Hematopoietic multipotent progenitor cell treated with erythropoietin and hydrocortisone succinate and interleukin-3 and kit ligand, for 15 days (in vitro differentiated cells): ENCODE measurements around the gene ARHGAP32.
A peak's percentile ranks its signal among the peaks of the same experiment; 100 is the strongest.
"Not testable (repeated sequence)": the region's sequence is repeated elsewhere in the genome, so short reads cannot be mapped to it uniquely, and the experiment has no call there.

Experiments used
- DNase-seq: peaks from one replicate; pipeline ENCODE4 v3.0.0-alpha.2; 2015; ENCODE audit warnings: low spot score

ARHGAP32 gene

GRCh38 chr11:129021295-129021694 is 170.8 kb downstream of the ARHGAP32 start:
- DNase-seq: no peak

GRCh38 chr11:129018991-129019390 is 173.1 kb downstream of the ARHGAP32 start:
- DNase-seq: no peak

GRCh38 chr11:129018126-129018525 is 174.0 kb downstream of the ARHGAP32 start:
- no peak for DNase-seq

GRCh38 chr11:129013737-129014475 is 178.2 kb downstream of the ARHGAP32 start:
- no peak for DNase-seq

- no peak for DNase-seq
Measured at GRCh38 chr11:129012880-129013279, 179.2 kb downstream of the ARHGAP32 start.

GRCh38 chr11:129006161-129006560 is 186.0 kb downstream of the ARHGAP32 start:
- DNase-seq: no peak

GRCh38 chr11:128999165-128999564 is 193.0 kb downstream of the ARHGAP32 start:
- DNase-seq: not testable (repeated sequence)

- DNase-seq: no peak
Measured at GRCh38 chr11:128988242-128988970, 203.7 kb downstream of the ARHGAP32 start.

- no peak for DNase-seq
Measured at GRCh38 chr11:128985880-128986279, 206.2 kb downstream of the ARHGAP32 start.

GRCh38 chr11:128983023-128983422 is 209.1 kb downstream of the ARHGAP32 start:
- no peak for DNase-seq

- no peak for DNase-seq
Measured at GRCh38 chr11:128981254-128981653, 210.9 kb downstream of the ARHGAP32 start.

GRCh38 chr11:128970598-128971190 is 221.4 kb downstream of the ARHGAP32 start:
- DNase-seq: no peak

GRCh38 chr11:128968916-128969315 is 223.2 kb downstream of the ARHGAP32 start:
- no peak for DNase-seq

- no peak for DNase-seq
Measured at GRCh38 chr11:128967578-128967977, 224.5 kb downstream of the ARHGAP32 start.

- no peak for DNase-seq
Measured at GRCh38 chr11:128965485-128965884, 226.6 kb downstream of the ARHGAP32 start.

- DNase-seq: no peak
Measured at GRCh38 chr11:128964463-128964930, 227.6 kb downstream of the ARHGAP32 start.

- no peak for DNase-seq
Measured at GRCh38 chr11:128963744-128964325, 228.3 kb downstream of the ARHGAP32 start.

GRCh38 chr11:128962896-128963295 is 229.2 kb downstream of the ARHGAP32 start:
- no peak for DNase-seq

- no peak for DNase-seq
Measured at GRCh38 chr11:128961645-128962044, 230.5 kb downstream of the ARHGAP32 start.

GRCh38 chr11:128957202-128957482 is 235.0 kb downstream of the ARHGAP32 start:
- DNase-seq: no peak

GRCh38 chr11:128956401-128957201 is 235.5 kb downstream of the ARHGAP32 start:
- peak; percentile 3 for DNase-seq

GRCh38 chr11:128955636-128956035 is 236.5 kb downstream of the ARHGAP32 start:
- DNase-seq: no peak
